ENCODE results near the gene CCDC190.

Gene CCDC190

DNA sequence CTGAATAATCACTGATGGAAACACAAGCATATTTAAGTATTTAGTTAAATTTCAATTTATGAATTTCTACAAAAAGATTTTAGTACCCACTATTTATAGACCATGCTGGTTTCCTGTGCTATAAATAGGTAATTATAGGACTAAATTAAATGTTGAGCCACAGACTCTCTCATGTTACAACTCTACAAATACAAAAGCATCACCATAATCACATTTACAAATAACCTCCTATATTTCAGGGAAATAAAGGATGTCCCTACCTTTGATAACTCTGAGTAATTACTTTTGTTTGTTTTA is 32.6 kb upstream of the CCDC190 start:
- DNase-seq (ENCODE audit: low read depth), result no peak
- TF ChIP-seq, protein P1, sequence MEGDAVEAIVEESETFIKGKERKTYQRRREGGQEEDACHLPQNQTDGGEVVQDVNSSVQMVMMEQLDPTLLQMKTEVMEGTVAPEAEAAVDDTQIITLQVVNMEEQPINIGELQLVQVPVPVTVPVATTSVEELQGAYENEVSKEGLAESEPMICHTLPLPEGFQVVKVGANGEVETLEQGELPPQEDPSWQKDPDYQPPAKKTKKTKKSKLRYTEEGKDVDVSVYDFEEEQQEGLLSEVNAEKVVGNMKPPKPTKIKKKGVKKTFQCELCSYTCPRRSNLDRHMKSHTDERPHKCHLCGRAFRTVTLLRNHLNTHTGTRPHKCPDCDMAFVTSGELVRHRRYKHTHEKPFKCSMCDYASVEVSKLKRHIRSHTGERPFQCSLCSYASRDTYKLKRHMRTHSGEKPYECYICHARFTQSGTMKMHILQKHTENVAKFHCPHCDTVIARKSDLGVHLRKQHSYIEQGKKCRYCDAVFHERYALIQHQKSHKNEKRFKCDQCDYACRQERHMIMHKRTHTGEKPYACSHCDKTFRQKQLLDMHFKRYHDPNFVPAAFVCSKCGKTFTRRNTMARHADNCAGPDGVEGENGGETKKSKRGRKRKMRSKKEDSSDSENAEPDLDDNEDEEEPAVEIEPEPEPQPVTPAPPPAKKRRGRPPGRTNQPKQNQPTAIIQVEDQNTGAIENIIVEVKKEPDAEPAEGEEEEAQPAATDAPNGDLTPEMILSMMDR (IDR thresholded peaks at IDR 0.05; ENCODE audit: low read depth, low read length, missing control alignments), result no peak
- in situ Hi-C loops (cut with HindIII; ENCODE audit: low sequenced_read_pairs), result loop anchor here (25.0 kb wide), 1 partner anchor 294 kb away; no protein-coding TSS in a partner anchor
- no peak overlapping the region for H3K4me3 ChIP-seq (ENCODE audit: low read depth, low read length)

DNA sequence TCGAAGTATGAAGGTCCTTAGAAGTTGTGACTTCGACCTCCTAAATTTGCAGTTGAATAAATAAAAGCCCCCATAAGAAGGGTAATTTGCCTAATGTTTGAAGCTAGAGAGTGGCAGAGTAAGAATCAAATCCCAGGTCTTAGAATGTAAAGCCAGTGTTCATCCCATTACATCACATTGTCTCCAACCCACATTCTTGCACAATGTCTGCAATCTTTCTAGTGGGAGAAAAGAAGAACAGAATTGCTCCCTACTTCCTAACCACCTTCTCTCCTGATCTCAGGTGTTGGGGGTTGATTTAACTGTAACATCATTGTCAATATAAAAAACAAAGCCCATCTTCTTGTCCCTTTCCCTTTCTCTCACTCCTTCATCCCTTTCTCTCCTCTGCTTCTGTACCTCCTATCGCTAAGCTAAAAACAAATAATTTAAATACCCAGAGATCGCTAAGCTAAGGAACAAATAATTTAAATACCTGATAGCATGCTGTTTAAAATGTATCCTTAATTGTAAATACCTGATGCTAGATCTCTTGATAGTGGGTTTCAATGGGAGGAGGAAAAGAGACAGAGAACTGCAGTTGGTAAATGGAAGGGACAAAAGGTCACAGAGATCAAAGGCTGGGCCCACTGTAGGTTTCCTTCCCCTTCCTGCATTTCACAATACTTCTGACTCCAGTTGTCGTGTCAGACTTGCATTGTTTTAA is 32.1 kb upstream of the CCDC190 start:
- no peak overlapping the region for H3K4me3 ChIP-seq (ENCODE audit: low read depth, low read length)
- in situ Hi-C loops (cut with HindIII; ENCODE audit: low sequenced_read_pairs), result loop anchor here (25.0 kb wide), 1 partner anchor 294 kb away; no protein-coding TSS in a partner anchor
- TF ChIP-seq, protein P1 (IDR thresholded peaks at IDR 0.05; ENCODE audit: low read depth, low read length, missing control alignments), result no peak
- no peak for DNase-seq (ENCODE audit: low read depth)

DNA sequence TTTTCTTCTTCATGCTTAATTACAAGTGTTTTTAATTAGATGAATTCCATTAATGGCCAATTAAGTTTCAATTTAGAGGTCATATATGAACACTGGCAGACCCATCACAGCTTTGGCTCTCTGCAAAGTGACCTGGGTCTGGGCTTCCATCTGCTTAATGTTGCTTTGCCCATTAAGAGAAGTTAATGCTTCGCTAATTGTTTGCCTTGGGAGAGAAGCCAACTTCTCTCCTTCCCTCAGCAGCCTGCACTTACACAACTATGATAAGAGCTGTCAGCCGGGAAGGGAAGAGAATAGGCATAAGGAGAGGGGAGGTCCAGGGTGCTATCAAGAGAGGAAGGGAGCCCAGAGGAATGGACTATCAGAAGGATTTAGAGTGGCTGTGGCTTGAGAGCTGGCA is 29.0 kb upstream of the CCDC190 start:
- DNase-seq (ENCODE audit: low read depth), result no peak
- TF ChIP-seq, protein P1 (IDR thresholded peaks at IDR 0.05; ENCODE audit: low read depth, low read length, missing control alignments), result no peak
- in situ Hi-C loops (cut with HindIII; ENCODE audit: low sequenced_read_pairs), result loop anchor here (5.0 to 25.0 kb wide), 2 partner anchors 182 to 297 kb away; no protein-coding TSS in a partner anchor
- no peak overlapping the region for H3K4me3 ChIP-seq (ENCODE audit: low read depth, low read length)

DNA sequence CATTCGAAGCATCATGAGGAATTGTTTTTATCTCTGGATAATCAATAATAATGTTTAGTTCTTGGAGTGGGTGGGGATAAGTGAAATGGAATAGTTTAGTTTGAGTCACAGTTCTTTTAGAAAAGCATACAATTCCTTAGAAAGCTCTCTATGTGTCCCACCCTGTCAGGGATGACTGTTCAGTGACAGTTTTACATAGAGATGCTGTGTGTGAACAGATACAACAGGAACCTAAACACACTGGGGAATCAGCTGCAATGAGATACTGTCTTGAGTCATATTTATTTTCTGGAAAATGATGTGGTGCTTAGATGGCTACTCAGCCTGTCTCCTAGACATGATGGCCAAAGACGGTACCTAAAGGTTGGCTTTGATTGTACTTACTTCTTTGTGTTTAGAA is 25.7 kb upstream of the CCDC190 start:
- TF ChIP-seq, protein P1 (IDR thresholded peaks at IDR 0.05; ENCODE audit: low read depth, low read length, missing control alignments), result no peak
- no peak overlapping the region for H3K4me3 ChIP-seq (ENCODE audit: low read depth, low read length)
- in situ Hi-C loops (cut with HindIII; ENCODE audit: low sequenced_read_pairs), result loop anchor here (5.0 to 25.0 kb wide), 2 partner anchors 186 to 301 kb away; no protein-coding TSS in a partner anchor
- no peak for DNase-seq (ENCODE audit: low read depth)

DNA sequence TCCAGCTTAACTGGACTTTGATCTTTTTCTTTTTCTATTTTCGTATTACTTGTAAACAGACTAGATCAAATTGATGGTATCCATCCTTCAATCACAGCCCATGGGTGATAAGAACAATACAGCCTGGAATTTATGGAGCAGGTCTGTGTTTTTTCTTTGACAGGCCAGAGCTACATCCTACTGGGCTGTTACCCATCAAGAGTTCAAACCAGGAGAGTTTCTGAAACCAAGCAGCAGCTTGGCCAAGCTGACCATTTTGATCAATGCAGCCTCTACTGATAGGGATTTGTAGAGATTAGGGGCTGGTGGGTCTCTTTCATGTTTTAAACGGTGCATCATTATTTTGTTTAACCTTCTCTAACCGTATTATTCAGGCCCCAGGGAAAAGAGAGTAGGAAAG is 24.3 kb upstream of the CCDC190 start:
- no peak overlapping the region for H3K4me3 ChIP-seq (ENCODE audit: low read depth, low read length)
- DNase-seq (ENCODE audit: low read depth), result no peak
- in situ Hi-C loops (cut with HindIII; ENCODE audit: low sequenced_read_pairs), result loop anchor here (5.0 to 25.0 kb wide), 2 partner anchors 187 to 302 kb away; no protein-coding TSS in a partner anchor
- TF ChIP-seq, protein P1 (IDR thresholded peaks at IDR 0.05; ENCODE audit: low read depth, low read length, missing control alignments), result no peak

DNA sequence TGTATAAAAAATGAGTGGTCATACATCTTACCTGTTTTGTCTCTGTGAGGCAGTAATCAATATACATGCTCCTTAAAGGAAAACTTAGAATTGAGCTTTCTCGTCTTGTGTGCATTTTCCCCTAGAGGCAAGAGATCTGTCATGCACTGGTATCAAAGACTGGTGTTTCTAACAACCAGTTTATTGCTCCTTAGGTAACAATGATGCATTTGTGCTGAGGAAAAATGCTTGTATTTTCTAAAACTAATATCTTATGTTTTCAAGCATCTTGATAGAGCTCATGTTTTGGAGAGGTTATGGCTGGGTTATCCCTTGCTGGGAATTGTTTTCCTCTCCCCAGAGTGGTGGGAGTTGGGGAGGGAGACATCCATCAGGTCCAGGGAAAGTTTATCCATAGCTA is 23.9 kb upstream of the CCDC190 start:
- in situ Hi-C loops (cut with HindIII; ENCODE audit: low sequenced_read_pairs), result loop anchor here (5.0 to 25.0 kb wide), 2 partner anchors 187 to 302 kb away; no protein-coding TSS in a partner anchor
- DNase-seq (ENCODE audit: low read depth), result no peak
- no peak overlapping the region for H3K4me3 ChIP-seq (ENCODE audit: low read depth, low read length)
- TF ChIP-seq, protein P1 (IDR thresholded peaks at IDR 0.05; ENCODE audit: low read depth, low read length, missing control alignments), result no peak
